ENCODE data around the gene SCGB1C1.

Gene SCGB1C1

GRCh38 chr11:206526-207207 is 13.8 kb downstream of the SCGB1C1 start:
- H3K79me2 ChIP-seq (ENCODE audit: low read length): peaks cover 60% of the 10 kb centered on the region
- H3K4me2 ChIP-seq (ENCODE audit: low read depth, low read length): peak overlapping the region; percentile 72
- H3K27me3 ChIP-seq (replicated peaks; ENCODE audit: insufficient read depth, low read length): no peaks in the 10 kb centered on the region
- DNase-seq: no peak
- TF ChIP-seq EZH2phosphoT487 (IDR thresholded peaks at IDR 0.05; ENCODE audit: low read length): no peak
- TF ChIP-seq EZH2 (optimal IDR thresholded peaks at IDR 0.05; ENCODE audit: low read depth, low read length): no peak
- no peak for TF ChIP-seq CTCF (IDR thresholded peaks at IDR 0.05; ENCODE audit: low read length)
- peaks cover 10% of the 10 kb centered on the region for H3F3A ChIP-seq (ENCODE audit: insufficient read depth, low read length)
- H2AFZ ChIP-seq (ENCODE audit: low read length): peak overlapping the region; percentile 52; the same call in 1 of the 2 replicates
- no peaks in the 10 kb centered on the region for H3K9me3 ChIP-seq (replicated peaks; ENCODE audit: insufficient read depth, low read length)
- H3K4me3 ChIP-seq (ENCODE audit: low read length): peak overlapping the region; percentile 97
- H3K36me3 ChIP-seq (replicated peaks; ENCODE audit: insufficient read depth, low read length): peaks cover 9% of the 10 kb centered on the region; the same call in 1 of the 2 replicates
- H3K4me1 ChIP-seq (ENCODE audit: low read length): peaks cover 16% of the 10 kb centered on the region
- no peaks in the 10 kb centered on the region for H3K9me2 ChIP-seq (replicated peaks; ENCODE audit: insufficient read depth, low read length)
- no peaks in the 10 kb centered on the region; the same call in 1 of the 2 replicates for H4K20me1 ChIP-seq (ENCODE audit: insufficient read depth, low read length)
- peak overlapping the region; percentile 100; the same call in 1 of the 2 replicates for H3K27ac ChIP-seq (ENCODE audit: low read length)
- H3K9ac ChIP-seq (ENCODE audit: low read length): peak overlapping the region; percentile 98

DNA sequence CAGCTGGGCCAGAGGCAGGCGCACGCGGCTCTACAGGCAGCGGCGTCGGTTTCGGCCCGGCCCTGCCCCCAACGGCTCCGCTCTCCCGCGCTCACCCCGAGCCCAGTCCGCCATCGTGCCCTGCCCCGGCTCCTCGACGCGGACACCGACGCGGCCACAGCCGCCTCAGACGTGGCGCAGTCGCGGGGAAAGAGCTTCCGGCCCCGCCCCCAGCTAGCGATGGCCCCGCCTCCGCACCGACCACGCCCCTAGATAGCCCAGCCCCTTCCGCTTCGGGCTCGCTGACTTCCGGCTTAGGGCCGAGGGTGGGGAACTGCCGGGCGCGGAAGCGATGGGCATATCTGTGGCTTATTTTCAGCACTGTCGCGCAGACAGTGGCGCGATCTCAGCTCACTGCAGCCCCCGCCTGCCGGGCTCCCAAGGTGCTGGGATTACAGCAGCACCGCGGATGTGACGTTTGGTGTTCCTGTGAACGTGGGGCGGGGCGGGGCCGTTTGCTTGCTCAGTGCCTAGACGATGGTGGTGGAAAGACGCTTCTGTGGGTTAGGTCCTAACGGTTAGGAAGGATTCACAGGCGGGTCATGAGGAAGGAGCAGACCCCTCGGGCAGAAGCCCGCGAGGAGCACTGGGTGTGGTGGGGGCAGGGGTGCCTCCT is 14.5 kb downstream of the SCGB1C1 start, which contains the start of the genes BET1L and RIC8A:
Gene BET1L, minus strand, starts transcription at position 192 of the 655 bp plus-strand sequence. Its CDS starts 78 bp downstream, at position 114.
Gene RIC8A, plus strand, starts transcription at position 501 of the 655 bp plus-strand sequence. CDS start 1,147 bp downstream, outside the sequence.
- Histone ChIP-seq H2AFZ (ENCODE audit: low read length) (peak within 1 kb of the TSS; percentile 72), H3K9me2 (replicated peaks; ENCODE audit: insufficient read depth, low read length) (no peaks in the 10 kb centered on the region), H3K27me3 (replicated peaks; ENCODE audit: insufficient read depth, low read length) (no peaks in the 10 kb centered on the region), H3F3A (ENCODE audit: insufficient read depth, low read length) (peaks cover 10% of the 10 kb centered on the region), H3K4me3 (ENCODE audit: low read length) (peak within 1 kb of the TSS; percentile 97), H3K27ac (ENCODE audit: low read length) (peak within 1 kb of the TSS; percentile 100), H3K4me2 (ENCODE audit: low read depth, low read length) (peak within 1 kb of the TSS; percentile 97), H3K4me1 (ENCODE audit: low read length) (peaks cover 16% of the 10 kb centered on the region), H3K36me3 (replicated peaks; ENCODE audit: insufficient read depth, low read length) (peaks cover 9% of the 10 kb centered on the region; the same call in 1 of the 2 replicates), H3K79me2 (ENCODE audit: low read length) (peaks cover 61% of the 10 kb centered on the region), H4K20me1 (ENCODE audit: insufficient read depth, low read length) (no peaks in the 10 kb centered on the region; the same call in 1 of the 2 replicates), H3K9ac (ENCODE audit: low read length) (peak within 1 kb of the TSS; percentile 98), H3K9me3 (replicated peaks; ENCODE audit: insufficient read depth, low read length) (no peaks in the 10 kb centered on the region)
- no peak for TF ChIP-seq EZH2phosphoT487 (IDR thresholded peaks at IDR 0.05; ENCODE audit: low read length)
- TF ChIP-seq CTCF (IDR thresholded peaks at IDR 0.05; ENCODE audit: low read length): no peak
- no peak for TF ChIP-seq EZH2 (optimal IDR thresholded peaks at IDR 0.05; ENCODE audit: low read depth, low read length)
- DNase-seq: peak; percentile 97

- no peak for TF ChIP-seq CTCF (IDR thresholded peaks at IDR 0.05; ENCODE audit: low read length)
- TF ChIP-seq EZH2phosphoT487 (IDR thresholded peaks at IDR 0.05; ENCODE audit: low read length): no peak
- TF ChIP-seq EZH2 (optimal IDR thresholded peaks at IDR 0.05; ENCODE audit: low read depth, low read length): no peak
- Histone ChIP-seq H3K9me2 (replicated peaks; ENCODE audit: insufficient read depth, low read length) (no peaks in the 10 kb centered on the region), H3K9ac (ENCODE audit: low read length) (peak overlapping the region; percentile 98), H3K9me3 (replicated peaks; ENCODE audit: insufficient read depth, low read length) (no peaks in the 10 kb centered on the region), H3K27ac (ENCODE audit: low read length) (peak overlapping the region; percentile 100), H4K20me1 (ENCODE audit: insufficient read depth, low read length) (no peaks in the 10 kb centered on the region; the same call in 1 of the 2 replicates), H3K79me2 (ENCODE audit: low read length) (peaks cover 61% of the 10 kb centered on the region), H3K4me1 (ENCODE audit: low read length) (peaks cover 16% of the 10 kb centered on the region), H3K36me3 (replicated peaks; ENCODE audit: insufficient read depth, low read length) (peaks cover 9% of the 10 kb centered on the region; the same call in 1 of the 2 replicates), H3K27me3 (replicated peaks; ENCODE audit: insufficient read depth, low read length) (no peaks in the 10 kb centered on the region), H3K4me3 (ENCODE audit: low read length) (peak overlapping the region; percentile 97), H3F3A (ENCODE audit: insufficient read depth, low read length) (peaks cover 10% of the 10 kb centered on the region), H2AFZ (ENCODE audit: low read length) (peak overlapping the region; percentile 72), H3K4me2 (ENCODE audit: low read depth, low read length) (peak overlapping the region; percentile 97)
- no peak for DNase-seq
These were observed 14.9 kb downstream of the SCGB1C1 start for GRCh38 chr11:207863-208180.

Data from MM.1S (cell line).